Ovary (tissue), 9 donors: ENCODE data around the gene KDM2A. TPM values are rescaled to one million over a fixed set of nuclear protein-coding genes. Genes with fewer than 3 reads are reported as not detected.

Experiments used
- DNase-seq, 5 donors: peaks; one replicate each; pipeline ENCODE4 v3.0.0-alpha.2; 2019 to 2020
- H3K27ac ChIP-seq, 2 donors: fragments of 200-600 bp; one replicate each; pipeline versions ENCODE4 v1.5.1 to v1.8.0; 2019 to 2022
- H3K27me3 ChIP-seq: fragments of 200-600 bp; one replicate; pipeline ENCODE4 v1.8.0; 2022
- H3K36me3 ChIP-seq: fragments of 200-600 bp; sonication (generic); one replicate; pipeline ENCODE4 v1.5.1; 2019
- H3K4me1 ChIP-seq: one replicate; pipeline ENCODE4 v1.8.1; 2013; ENCODE audit warnings: mild to moderate bottlenecking, moderate library complexity; ENCODE audit not compliant: insufficient read depth
- H3K4me3 ChIP-seq: fragments of 200-600 bp; sonication (generic); one replicate; pipeline ENCODE4 v1.5.1; 2017
- H3K9me3 ChIP-seq, 2 donors: fragments of 200-600 bp in 1 of 2; sonication (generic) in 1 of 2; one replicate each; pipeline versions ENCODE4 v1.5.1 to v1.8.1; 2013 to 2019; ENCODE audit warnings: mild to moderate bottlenecking in 1 of 2, moderate library complexity in 1 of 2
- EP300 ChIP-seq: sonication (generic); formaldehyde crosslinking; IDR thresholded peaks from one replicate; pipeline ENCODE4 v1.6.1; 2017; ENCODE audit warnings: antibody characterized with exemption
- POLR2A ChIP-seq: fragments of 450-650 bp; IDR thresholded peaks from one replicate; pipeline ENCODE4 v1.6.1; 2017; ENCODE audit warnings: antibody characterized with exemption, mild to moderate bottlenecking, moderate library complexity
- WGBS, 3 donors: extraction: QIAGEN DNeasy Blood & Tissue Kit in 1 of 3; methylation state at CpG; one replicate each; pipeline versions ENCODE4 v1.1.5 to v1.1.7; 2013 to 2017; 5-methylcytosine and 5-hydroxymethylcytosine counted together
- intact Hi-C, 4 donors: fragments of 100-400 bp; cut with DNase I; formaldehyde crosslinking; loops; one replicate each; pipeline versions ENCODE4 v1.11.0 to v1.15.1; 2022 to 2023
- polyA plus RNA-seq, 2 donors: library from polyadenylated mRNA; stranded (reverse); fragments of 200-250 nt in 1 of 2; fragments of 350-450 nt in 1 of 2; fragmentation: Illumina TruSeq in 1 of 2; extraction: RNeasy Lipid Tissue Mini Kit (QIAGEN cat#74804) in 1 of 2; gene quantifications; one replicate each; pipeline ENCODE4 v1.2.3, GENCODE V29; 2013 to 2014
- total RNA-seq, 7 donors: library from RNA; depleted of rRNA in 2 of 7; stranded (reverse); fragments of >200 nt in 2 of 7; fragmentation: NEBNext Ultra II Directional in 3 of 7; extraction: Animal tissue kit (Norgen Biotek cat#: 25700) in 3 of 7; gene quantifications; one replicate each; pipeline versions ENCODE4 v1.1.0 to v1.2.4, GENCODE V29; 2016 to 2023
- TF ChIP-seq, protein P1 (sequence below), 3 donors: fragments of 450-650 bp in 2 of 3; fragments of 200-600 bp in 1 of 3; IDR thresholded peaks; one replicate each; pipeline versions ENCODE4 v1.5.1 to v1.8.0; 2016 to 2022; ENCODE audit warnings: antibody characterized with exemption in 3 of 3, mild to moderate bottlenecking in 1 of 3
- donor health status: DM: no; HTN: no; CAD: no; lungs with moderate emphysema.
- donor health status: DM: no; HTN: no; CAD: no.
- donor health status: Bipolar disorder and iron deficiency.
- donor health status: DM: yes; HTN: yes; CAD: no.
- donor health status: DM: no; HTN: no; CAD: no.
- donor health status: DM: yes; HTN: yes; CAD: no.

KDM2A gene
- total and polyA plus RNA-seq, 9 donors: 33.5 to 76.9 (median 53.0) TPM

DNA sequence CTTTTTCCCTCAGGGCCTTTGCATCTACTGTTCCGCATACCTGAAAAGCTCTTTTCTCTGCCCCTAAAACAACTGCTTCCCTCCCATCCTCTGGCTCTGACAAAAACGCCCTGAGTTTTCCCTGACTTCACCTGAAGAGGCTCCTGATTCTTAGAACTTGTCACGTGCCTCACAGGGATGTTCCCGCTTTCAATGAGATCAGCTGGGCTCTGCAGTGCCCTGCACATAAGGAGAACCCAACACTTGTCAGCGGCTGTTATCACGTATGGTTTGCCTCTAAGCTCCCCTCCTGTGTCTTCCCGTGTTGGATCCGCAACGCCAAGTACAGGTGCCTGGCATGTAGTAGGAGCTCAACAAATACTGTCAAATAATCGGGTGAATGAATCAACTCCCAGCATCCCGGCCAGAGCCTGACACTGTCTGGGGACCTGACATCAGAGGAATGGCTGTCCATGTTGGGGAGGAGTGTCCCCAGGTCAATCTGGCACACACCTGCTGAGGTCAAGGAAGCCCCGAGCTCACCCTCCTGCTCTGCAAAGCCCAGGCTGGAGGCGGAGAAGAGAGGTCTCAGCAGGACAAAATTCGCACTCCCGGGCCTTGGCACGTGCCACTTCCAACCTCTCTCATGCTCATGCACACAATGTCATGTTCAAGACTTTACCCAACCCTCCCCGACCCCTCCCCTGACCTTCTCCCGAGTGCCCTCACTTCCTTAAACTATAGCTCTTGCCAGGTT lies 143.1 kb downstream of the KDM2A start:
- 48 to 53% (median 49%) methylated on average over 18 of the region's 18 CpGs for WGBS, 3 donors
- no peaks in the 10 kb centered on the region for H3K9me3 ChIP-seq
- intact Hi-C loops: loop anchor here in 1 of 4 donors (5.0 kb wide), 1 partner anchor 120 kb away; no protein-coding TSS in a partner anchor
- TF ChIP-seq EP300 (no peak), POLR2A (no peak)
- TF ChIP-seq, protein P1, sequence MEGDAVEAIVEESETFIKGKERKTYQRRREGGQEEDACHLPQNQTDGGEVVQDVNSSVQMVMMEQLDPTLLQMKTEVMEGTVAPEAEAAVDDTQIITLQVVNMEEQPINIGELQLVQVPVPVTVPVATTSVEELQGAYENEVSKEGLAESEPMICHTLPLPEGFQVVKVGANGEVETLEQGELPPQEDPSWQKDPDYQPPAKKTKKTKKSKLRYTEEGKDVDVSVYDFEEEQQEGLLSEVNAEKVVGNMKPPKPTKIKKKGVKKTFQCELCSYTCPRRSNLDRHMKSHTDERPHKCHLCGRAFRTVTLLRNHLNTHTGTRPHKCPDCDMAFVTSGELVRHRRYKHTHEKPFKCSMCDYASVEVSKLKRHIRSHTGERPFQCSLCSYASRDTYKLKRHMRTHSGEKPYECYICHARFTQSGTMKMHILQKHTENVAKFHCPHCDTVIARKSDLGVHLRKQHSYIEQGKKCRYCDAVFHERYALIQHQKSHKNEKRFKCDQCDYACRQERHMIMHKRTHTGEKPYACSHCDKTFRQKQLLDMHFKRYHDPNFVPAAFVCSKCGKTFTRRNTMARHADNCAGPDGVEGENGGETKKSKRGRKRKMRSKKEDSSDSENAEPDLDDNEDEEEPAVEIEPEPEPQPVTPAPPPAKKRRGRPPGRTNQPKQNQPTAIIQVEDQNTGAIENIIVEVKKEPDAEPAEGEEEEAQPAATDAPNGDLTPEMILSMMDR (IDR thresholded peaks at IDR 0.05): no peak
- H3K4me1 ChIP-seq: peaks cover 7% of the 10 kb centered on the region
- no peaks in the 10 kb centered on the region for H3K27me3 ChIP-seq
- no peak overlapping the region for H3K27ac ChIP-seq
- no peaks in the 10 kb centered on the region for H3K36me3 ChIP-seq
- no peak overlapping the region for H3K4me3 ChIP-seq
- DNase-seq: peak in 4 of 5 donors; percentile 11 to 42 (median 31)

DNA sequence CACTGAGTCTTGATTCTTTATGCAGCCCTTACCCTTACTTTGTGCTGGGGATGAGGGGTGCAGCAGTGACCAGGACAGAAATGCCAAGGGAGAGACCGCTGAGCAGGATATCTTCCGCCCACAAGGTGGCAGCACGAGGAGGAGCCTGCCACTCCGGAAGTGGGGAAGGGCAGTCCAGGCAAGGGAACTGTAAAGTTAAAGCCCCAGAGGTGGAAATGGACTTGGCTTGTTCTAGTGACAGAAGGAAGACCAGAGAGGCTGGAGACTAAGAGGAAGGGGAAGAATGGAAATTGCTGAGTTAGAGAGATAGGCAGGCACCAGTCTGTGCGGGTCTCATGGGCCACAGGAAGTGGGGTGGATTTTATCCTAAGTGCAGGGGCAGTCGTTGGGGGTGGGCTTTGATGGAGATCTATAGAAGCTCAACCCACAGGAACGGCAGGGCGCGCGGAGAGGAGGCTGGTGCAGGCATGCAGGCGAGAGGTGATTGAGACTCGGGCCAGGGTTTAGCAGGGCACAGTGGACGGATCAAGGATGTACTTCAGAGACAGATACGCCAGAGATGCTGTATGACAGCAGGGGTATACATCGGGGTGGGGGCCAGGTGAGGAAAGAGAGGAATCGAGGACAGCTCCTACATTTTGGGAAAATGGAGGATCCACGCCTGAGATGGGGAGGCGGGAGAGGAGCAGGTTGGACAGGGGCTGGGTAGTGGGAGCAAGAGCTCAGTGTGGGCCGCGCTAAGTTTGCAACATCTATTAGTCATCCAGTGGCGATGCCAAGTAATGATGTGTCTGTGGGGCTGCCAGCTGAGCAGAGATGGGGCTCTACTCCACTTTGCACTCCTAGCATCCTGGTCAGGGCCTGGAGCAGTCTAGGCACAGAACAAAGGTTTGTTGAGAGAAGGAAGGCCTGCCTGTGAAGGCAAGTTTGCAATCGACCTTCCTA lies 143.9 kb downstream of the KDM2A start:
- DNase-seq: peak; percentile 75 to 86 (median 85)
- Histone ChIP-seq H3K27ac (no peak overlapping the region), H3K27me3 (no peaks in the 10 kb centered on the region), H3K4me1 (peaks cover 14% of the 10 kb centered on the region), H3K36me3 (no peaks in the 10 kb centered on the region), H3K9me3 (no peaks in the 10 kb centered on the region), H3K4me3 (no peak overlapping the region)
- intact Hi-C loops: loop anchor here in 1 of 4 donors (5.0 kb wide), 1 partner anchor 119 kb away; no protein-coding TSS in a partner anchor
- 48 to 49% (median 49%) methylated on average over 22 of the region's 22 CpGs for WGBS, 3 donors
- TF ChIP-seq, protein P1 (IDR thresholded peaks at IDR 0.05): peak; percentile 70 to 80 (median 73)
- TF ChIP-seq POLR2A: no peak

DNA sequence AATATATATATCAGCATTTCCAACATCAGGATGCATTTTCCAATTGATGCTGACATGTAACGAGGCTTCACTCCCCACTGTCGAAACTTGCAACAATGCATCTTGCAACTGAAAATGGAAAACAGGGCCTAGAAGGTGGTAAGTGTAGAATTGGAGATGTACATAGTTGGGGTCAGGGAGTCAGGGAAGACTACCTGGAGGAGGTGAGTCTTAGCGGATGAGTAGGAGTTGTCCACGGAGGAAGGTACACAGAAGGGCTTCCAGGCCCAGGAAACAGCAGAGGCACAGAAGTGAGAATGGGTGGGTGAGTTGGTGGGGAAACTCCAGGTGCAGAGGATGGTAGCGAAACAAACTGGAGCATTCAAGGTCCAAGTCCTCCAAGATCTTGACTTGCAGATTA lies 145.2 kb downstream of the KDM2A start:
- WGBS, 3 donors: 94 to 99% (median 94%) methylated on average over 5 of the region's 5 CpGs
- DNase-seq: no peak
- Histone ChIP-seq H3K9me3 (no peaks in the 10 kb centered on the region), H3K27me3 (no peaks in the 10 kb centered on the region), H3K4me3 (no peak overlapping the region), H3K27ac (no peak overlapping the region), H3K36me3 (no peaks in the 10 kb centered on the region), H3K4me1 (peaks cover 15% of the 10 kb centered on the region)
- TF ChIP-seq POLR2A (no peak), EP300 (no peak)
- TF ChIP-seq, protein P1 (IDR thresholded peaks at IDR 0.05): no peak
- intact Hi-C loops: loop anchor here in 1 of 4 donors (5.0 kb wide), 1 partner anchor 118 kb away; no protein-coding TSS in a partner anchor

DNA sequence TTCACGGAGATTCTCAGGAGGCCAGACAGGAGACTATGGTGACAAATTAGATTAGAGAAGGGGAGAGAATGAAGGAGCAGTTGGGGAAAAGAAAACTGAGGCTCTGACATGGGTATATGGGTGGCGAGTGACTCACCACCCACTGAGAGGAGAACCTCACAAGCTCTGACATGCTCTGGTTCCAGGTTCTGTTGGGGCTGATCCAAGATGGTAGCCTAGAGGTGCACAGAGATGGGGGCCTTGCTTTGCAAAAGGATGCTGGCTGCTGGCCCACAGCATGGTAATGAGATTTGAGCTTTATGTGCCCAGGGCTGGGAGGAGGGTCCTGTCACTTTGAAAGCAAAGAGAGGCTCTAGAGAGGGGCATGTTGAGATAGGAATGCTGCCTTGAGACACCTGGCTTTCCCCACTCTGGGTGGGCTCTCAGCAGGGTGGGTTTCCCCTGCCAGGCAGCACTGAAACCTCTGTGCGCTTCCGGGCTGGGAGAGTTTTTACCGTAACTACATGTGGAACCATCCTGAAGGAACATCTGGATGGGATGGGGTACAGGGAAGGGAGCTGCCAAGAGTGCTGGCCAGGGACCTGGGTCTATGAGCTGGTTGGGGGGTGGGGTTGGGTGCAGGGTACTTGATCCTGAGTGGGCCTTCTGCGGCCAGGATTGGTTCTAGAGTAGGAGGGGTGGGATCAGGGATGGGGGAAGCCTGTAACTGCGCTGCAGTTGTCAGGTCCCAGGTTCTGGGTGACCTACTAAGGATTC lies 146.0 kb downstream of the KDM2A start:
- intact Hi-C loops: loop anchor here in 2 of 4 donors (5.0 kb wide), 2 partner anchors 52 to 117 kb away; no protein-coding TSS in a partner anchor
- peak in 4 of 5 donors; percentile 15 to 41 (median 32) for DNase-seq
- Histone ChIP-seq H3K27ac (no peak overlapping the region), H3K4me3 (no peak overlapping the region), H3K4me1 (peaks cover 23% of the 10 kb centered on the region), H3K36me3 (no peaks in the 10 kb centered on the region), H3K9me3 (no peaks in the 10 kb centered on the region), H3K27me3 (no peaks in the 10 kb centered on the region)
- TF ChIP-seq, protein P1 (IDR thresholded peaks at IDR 0.05): no peak
- TF ChIP-seq EP300 (no peak), POLR2A (no peak)
- WGBS, 3 donors: 89 to 93% (median 91%) methylated on average over 7 of the region's 7 CpGs
